Measurements from ENCODE around the gene OTUD1. TPM values are rescaled to one million over a fixed set of nuclear protein-coding genes. Genes with fewer than 3 reads are reported as not detected.

OTUD1 gene
- total RNA-seq, 1 donor from 2014 or later = 9.9 TPM

GRCh38 chr10:23422003-23422411, 16.9 kb upstream of the OTUD1 start:
- DNase-seq = no peak

DNA sequence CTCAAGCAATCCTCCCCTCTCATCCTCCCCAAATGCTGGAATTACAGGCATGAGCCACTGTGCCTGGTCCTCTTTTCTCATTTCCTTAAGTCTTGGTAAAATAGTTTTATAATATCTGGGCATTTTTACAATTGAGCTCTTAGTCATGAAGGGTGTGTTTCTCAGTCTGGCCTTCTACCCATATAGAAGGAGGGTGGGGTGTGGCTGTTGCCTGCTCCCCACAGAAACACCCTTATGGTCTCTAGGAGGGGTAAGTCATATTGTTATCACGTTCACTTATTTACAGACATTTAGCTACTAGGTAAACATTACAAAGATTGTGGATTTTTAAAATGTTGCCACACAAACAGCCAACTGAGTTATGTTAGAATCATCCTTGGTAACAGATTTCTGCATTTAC, 6.7 kb upstream of the OTUD1 start:
- no peak for DNase-seq

GRCh38 chr10:23432639-23433038, 6.2 kb upstream of the OTUD1 start:
- DNase-seq = no peak

DNA sequence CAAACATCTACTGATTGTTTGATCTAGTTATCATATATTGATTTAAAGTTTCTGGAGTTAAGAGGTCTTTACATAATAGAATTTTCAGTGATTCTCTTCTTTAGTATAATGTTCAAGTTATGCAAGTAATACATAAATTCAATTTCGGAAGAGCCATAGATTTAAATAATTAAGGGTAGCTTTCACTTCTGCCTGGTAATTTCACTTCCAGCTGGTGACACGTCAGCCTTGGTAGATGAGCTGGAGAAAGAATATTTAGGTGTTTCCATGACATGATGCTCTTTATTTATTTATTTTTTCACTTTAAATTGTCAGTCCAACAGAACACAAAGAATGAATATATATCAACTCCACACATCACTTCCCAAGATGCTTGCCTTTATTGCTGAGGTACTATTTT, 5.2 kb upstream of the OTUD1 start:
- DNase-seq = no peak

DNA sequence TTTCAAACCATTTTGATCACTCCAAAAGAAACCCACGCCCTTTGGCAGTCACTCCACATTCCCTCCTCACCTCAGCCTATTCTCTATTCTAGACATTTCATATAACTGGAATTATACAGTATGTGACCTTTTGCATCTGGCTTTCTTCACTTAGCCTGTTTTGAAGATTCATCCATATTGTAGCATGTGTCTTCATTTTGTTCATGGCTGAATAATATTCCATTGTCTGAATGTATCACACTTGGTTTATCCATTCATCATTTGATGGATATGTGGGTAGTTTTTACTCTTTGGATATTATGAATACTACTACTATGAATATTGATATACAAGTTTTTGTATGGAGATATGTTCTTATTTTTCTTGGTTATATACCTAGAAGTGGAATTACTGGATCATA, 3.5 kb upstream of the OTUD1 start:
- no peak for DNase-seq

GRCh38 chr10:23436983-23437382, 1.9 kb upstream of the OTUD1 start:
- no peak for DNase-seq

GRCh38 chr10:23437963-23438546, 820 bp upstream of the OTUD1 start:
- DNase-seq = peak; percentile 2

GRCh38 chr10:23439452-23439960, 631 bp downstream of the OTUD1 start:
- DNase-seq = peak; percentile 33

DNA sequence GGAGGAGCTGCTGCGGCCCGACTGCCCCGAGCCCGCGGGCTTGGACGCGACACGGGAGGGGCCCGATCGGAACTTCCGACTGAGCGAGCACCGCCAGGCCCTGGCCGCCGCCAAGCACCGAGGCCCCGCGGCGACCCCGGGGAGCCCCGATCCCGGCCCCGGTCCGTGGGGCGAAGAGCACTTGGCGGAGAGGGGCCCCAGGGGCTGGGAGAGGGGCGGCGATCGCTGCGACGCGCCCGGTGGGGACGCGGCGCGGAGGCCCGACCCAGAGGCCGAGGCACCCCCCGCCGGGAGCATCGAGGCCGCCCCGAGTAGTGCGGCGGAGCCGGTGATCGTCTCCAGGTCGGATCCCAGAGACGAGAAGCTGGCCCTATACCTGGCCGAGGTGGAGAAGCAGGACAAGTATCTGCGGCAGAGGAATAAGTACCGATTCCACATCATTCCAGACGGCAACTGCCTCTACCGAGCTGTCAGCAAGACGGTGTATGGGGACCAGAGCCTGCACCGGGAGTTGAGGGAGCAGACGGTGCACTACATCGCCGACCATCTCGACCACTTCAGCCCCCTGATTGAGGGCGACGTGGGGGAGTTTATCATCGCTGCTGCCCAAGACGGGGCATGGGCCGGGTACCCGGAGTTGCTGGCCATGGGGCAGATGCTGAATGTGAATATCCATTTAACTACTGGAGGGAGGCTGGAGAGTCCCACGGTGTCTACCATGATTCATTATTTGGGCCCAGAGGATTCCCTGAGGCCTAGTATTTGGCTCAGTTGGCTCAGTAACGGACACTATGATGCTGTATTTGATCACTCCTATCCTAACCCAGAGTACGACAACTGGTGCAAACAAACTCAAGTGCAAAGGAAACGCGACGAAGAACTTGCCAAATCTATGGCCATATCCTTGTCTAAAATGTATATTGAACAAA, 1.4 kb downstream of the OTUD1 start:
- DNase-seq = peak; percentile 34

GRCh38 chr10:23441251-23441650, 2.4 kb downstream of the OTUD1 start:
- DNase-seq = no peak

GRCh38 chr10:23442936-23443335, 4.1 kb downstream of the OTUD1 start:
- no peak for DNase-seq

DNA sequence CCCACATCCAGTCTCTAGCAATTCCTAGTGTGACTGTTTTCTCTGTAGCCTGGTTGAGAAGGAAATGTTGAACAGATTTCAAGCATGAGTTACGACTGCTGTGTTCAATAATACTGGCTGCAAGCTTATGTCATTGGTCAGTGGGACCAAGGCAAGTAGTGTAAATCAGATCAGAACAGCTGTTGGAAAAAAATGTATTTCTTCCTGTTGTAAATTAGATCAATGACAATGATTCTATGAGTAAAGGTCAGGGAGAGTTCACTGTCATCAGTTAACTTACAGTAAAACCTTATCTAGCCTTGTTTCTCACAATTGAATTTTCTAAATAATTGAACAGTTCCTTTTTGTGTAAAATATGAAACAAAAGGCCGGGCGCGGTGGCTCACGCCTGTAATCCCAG, 6.7 kb downstream of the OTUD1 start:
- peak; percentile 55 for DNase-seq

- no peak for DNase-seq
Observed at GRCh38 chr10:23448323-23448722, 9.4 kb downstream of the OTUD1 start.

DNA sequence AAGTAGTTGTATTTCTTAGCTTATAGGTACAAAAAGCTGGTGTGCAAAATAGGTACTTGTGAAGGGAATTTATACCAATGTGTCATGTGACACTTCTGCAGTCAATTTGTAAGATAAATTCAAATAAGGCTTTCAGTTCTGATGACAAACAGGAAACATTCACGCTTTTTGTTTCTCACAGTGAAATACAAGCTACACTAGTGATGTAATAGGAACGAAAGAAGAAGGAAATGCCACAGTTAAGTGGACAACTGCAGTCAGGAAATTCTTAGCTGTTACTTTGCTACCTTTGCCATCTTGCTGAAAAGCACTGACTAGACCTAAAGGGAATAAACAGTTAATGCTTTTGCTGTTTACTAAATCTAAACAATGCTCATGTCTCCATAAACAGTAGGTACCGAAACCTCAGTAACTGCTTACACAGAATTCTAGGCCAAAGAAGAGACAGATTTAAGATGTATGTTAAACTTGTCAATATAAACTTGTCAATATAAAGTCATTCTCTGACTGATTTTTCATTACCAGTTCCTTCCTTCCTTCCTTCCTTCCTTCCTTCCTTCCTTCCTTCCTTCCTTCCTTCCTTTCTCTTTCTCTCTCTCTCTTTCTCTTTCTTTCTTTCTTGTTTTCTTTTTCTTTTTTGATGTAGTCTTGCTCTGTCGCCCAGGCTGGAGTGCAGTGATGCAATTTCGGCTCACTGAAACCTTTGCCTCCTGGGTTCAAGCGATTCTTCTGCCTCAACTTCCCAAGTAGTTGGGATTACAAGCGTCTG, 10.1 kb downstream of the OTUD1 start:
- peak; percentile 40 for DNase-seq

- DNase-seq = no peak
Observed at GRCh38 chr10:23452033-23452655, 13.3 kb downstream of the OTUD1 start.

GRCh38 chr10:23453465-23453864, 14.6 kb downstream of the OTUD1 start:
- DNase-seq = no peak

GRCh38 chr10:23457632-23458417, 18.9 kb downstream of the OTUD1 start:
- no peak for DNase-seq

DNA sequence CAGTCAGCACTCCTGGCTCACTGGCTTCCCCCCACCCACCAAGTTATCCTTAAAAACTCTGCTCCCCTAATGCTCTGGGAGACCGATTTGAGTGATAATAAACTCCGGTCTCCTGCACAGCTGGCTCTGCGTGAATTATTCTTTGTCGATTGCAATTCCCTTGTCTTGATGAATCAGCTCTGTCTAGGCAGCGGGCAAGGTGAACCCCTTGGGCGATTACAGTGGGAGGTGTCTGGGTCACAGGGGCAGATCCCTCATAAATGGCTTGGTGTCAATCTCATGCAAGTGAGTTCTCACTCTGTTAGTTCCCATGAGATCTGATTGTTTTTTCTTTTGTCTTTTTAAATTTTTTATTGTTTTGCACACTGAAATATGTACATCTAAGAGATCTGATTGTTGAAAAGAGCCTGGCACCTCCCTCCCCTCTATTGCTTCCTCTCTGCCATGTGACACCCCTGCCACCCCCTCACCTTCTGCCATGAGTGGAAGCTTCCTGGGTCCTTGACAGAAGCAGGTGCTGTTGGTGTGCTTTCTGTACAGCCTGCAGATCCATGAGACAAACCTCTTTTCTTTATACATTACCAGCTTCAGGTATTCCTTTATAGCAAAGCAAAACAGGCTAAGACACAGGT, 20.5 kb downstream of the OTUD1 start:
- DNase-seq = no peak

- DNase-seq = no peak
Observed at GRCh38 chr10:23461557-23461956, 22.7 kb downstream of the OTUD1 start.

GRCh38 chr10:23467012-23467411, 28.1 kb downstream of the OTUD1 start:
- DNase-seq = no peak

- no peak for DNase-seq
Observed at GRCh38 chr10:23467548-23467947, 28.7 kb downstream of the OTUD1 start.

Measured in dermis blood vessel endothelial cell (primary cell).